GM23338 (cell line): ENCODE measurements around the gene SLC34A3. TPM values are rescaled to one million over a fixed set of nuclear protein-coding genes. Genes with fewer than 3 reads are reported as not detected.

Experiments
- ATAC-seq: fragments of 200-7000 bp; cut with Tn5 transposase; 3 replicates; pipeline ENCODE4 v1.9.1; 2020
- DNase-seq: peaks from one replicate; pipeline ENCODE4 v3.0.0-alpha.2; 2015; ENCODE audit warnings: low spot score
- H2AFZ ChIP-seq: fragments of 200-600 bp; sonication (generic); 2 replicates; pipeline ENCODE4 v1.8.0; 2016; ENCODE audit warnings: antibody characterized with exemption, mild to moderate bottlenecking, moderate library complexity
- H3F3A ChIP-seq: fragments of 200-600 bp; sonication (generic); replicated peaks from 2 replicates; pipeline ENCODE4 v1.8.0; 2017; ENCODE audit warnings: antibody characterized with exemption, mixed run types, low read depth
- H3K27ac ChIP-seq: fragments of 200-600 bp; sonication (generic); 2 replicates; pipeline ENCODE4 v1.6.1; 2016; ENCODE audit warnings: low read depth
- H3K27me3 ChIP-seq: fragments of 200-600 bp; sonication (generic); 2 replicates; pipeline ENCODE4 v1.8.0; 2016; ENCODE audit warnings: mild to moderate bottlenecking, mixed run types, moderate library complexity; ENCODE audit not compliant: insufficient read depth
- H3K36me3 ChIP-seq: fragments of 200-600 bp; sonication (generic); 2 replicates; pipeline ENCODE4 v1.8.0; 2016; ENCODE audit warnings: mild to moderate bottlenecking; ENCODE audit not compliant: insufficient read depth
- H3K4me1 ChIP-seq: fragments of 200-600 bp; sonication (generic); 2 replicates; pipeline ENCODE4 v1.8.0; 2016; ENCODE audit warnings: mild to moderate bottlenecking, moderate library complexity; ENCODE audit not compliant: insufficient read depth
- H3K4me2 ChIP-seq: fragments of 200-600 bp; sonication (generic); 2 replicates; pipeline ENCODE4 v1.7.1; 2017; ENCODE audit warnings: mixed run types
- H3K4me3 ChIP-seq: fragments of 200-600 bp; sonication (generic); 2 replicates; pipeline ENCODE4 v1.6.1; 2016; ENCODE audit warnings: mixed run types
- H3K79me2 ChIP-seq: fragments of 200-600 bp; sonication (generic); replicated peaks from 2 replicates; pipeline ENCODE4 v1.8.0; 2017; ENCODE audit warnings: mild to moderate bottlenecking; ENCODE audit not compliant: insufficient read depth
- H3K9me2 ChIP-seq: fragments of 200-600 bp; sonication (generic); 2 replicates; pipeline ENCODE4 v1.8.0; 2017; ENCODE audit not compliant: insufficient read depth
- H4K20me1 ChIP-seq: fragments of 200-600 bp; sonication (generic); replicated peaks from 2 replicates; pipeline ENCODE4 v1.8.0; 2017; ENCODE audit warnings: mild to moderate bottlenecking; ENCODE audit not compliant: insufficient read depth
- H3K27ac Mint-ChIP-seq: 2 replicates; pipeline ENCODE4 v1.8.0; 2020; ENCODE audit warnings: inconsistent platforms, mild to moderate bottlenecking, moderate library complexity, mixed read lengths
- H3K27me3 Mint-ChIP-seq: 3 replicates; pipeline ENCODE4 v1.8.0; 2022; ENCODE audit warnings: low read depth, mild to moderate bottlenecking, moderate library complexity, mixed read lengths, inconsistent platforms; ENCODE audit not compliant: insufficient read depth, poor library complexity
- H3K36me3 Mint-ChIP-seq: 3 replicates; pipeline ENCODE4 v1.8.0; 2021; ENCODE audit warnings: low read depth, mild to moderate bottlenecking, inconsistent platforms, moderate library complexity, mixed read lengths
- H3K4me1 Mint-ChIP-seq: 3 replicates; pipeline ENCODE4 v1.8.0; 2020; ENCODE audit warnings: mild to moderate bottlenecking, inconsistent platforms, mixed read lengths
- H3K4me3 Mint-ChIP-seq: 3 replicates; pipeline ENCODE4 v1.8.0; 2021; ENCODE audit warnings: moderate library complexity, mild to moderate bottlenecking, inconsistent platforms, mixed read lengths
- H3K9me3 Mint-ChIP-seq: 3 replicates; pipeline ENCODE4 v1.8.0; 2020; ENCODE audit warnings: moderate library complexity, mild to moderate bottlenecking, inconsistent platforms, mixed read lengths
- CTCF ChIP-seq, 2 experiments: fragments of 200-600 bp in 1 of 2; sonication (generic) in 1 of 2; conservative IDR thresholded peaks; 2 replicates each; pipeline versions ENCODE4 v1.5.1 to v1.6.1; 2016 to 2017; ENCODE audit warnings: antibody characterized with exemption in 2 of 2, low read depth in 2 of 2, mild to moderate bottlenecking in 2 of 2, moderate library complexity in 1 of 2
- ETS1 ChIP-seq: IDR thresholded peaks from 2 replicates; pipeline ENCODE4 v1.6.1; 2016; ENCODE audit warnings: antibody characterized with exemption
- EZH2 ChIP-seq: fragments of 200-600 bp; sonication (generic); IDR thresholded peaks from one replicate; pipeline ENCODE4 v1.8.0; 2017; ENCODE audit warnings: antibody characterized with exemption, mild to moderate bottlenecking, low read depth; ENCODE audit not compliant: unreplicated experiment
- NANOG ChIP-seq: IDR thresholded peaks from 2 replicates; pipeline ENCODE4 v1.6.1; 2016; ENCODE audit warnings: antibody characterized with exemption, borderline replicate concordance
- REST ChIP-seq: IDR thresholded peaks from one replicate; pipeline ENCODE4 v1.6.1; 2018; ENCODE audit warnings: antibody characterized with exemption; ENCODE audit not compliant: unreplicated experiment
- ZNF331 ChIP-seq: fragments of 250-450 bp; sonication (Bioruptor Pico); IDR thresholded peaks from 2 replicates; pipeline ENCODE4 v1.5.0; 2020; ENCODE audit warnings: low read depth, mild to moderate bottlenecking, moderate library complexity
- polyA plus RNA-seq: library from polyadenylated mRNA; unstranded; fragments of >200 nt; fragmentation: Nextera tagmentation; extraction: Ambion mirVana; gene quantifications from 2 replicates; pipeline ENCODE4 v1.2.1, GENCODE V29; 2016
- total RNA-seq: library from RNA; depleted of rRNA; stranded (reverse); fragments of >200 nt; shearing (Covaris generic); gene quantifications from 2 replicates; pipeline ENCODE4 v1.2.3, GENCODE V29; 2014

SLC34A3 gene
- total and polyA plus RNA-seq, 2 experiments from 2014 or later = not detected

GRCh38 chr9:137218212-137218753 lies 12.4 kb upstream of the SLC34A3 start (continued):
- no peak for TF ChIP-seq CTCF (conservative IDR thresholded peaks at IDR 0.05; ENCODE audit: low read depth in 2 of 2)
- TF ChIP-seq ETS1 = no peak
- TF ChIP-seq EZH2 = no peak
- no peak for TF ChIP-seq NANOG
- no peak for TF ChIP-seq ZNF331 (CRISPR knock-in tag)
- TF ChIP-seq REST = no peak

GRCh38 chr9:137218754-137219271 lies 11.9 kb upstream of the SLC34A3 start:
- no peak overlapping the region for H2AFZ ChIP-seq
- H3K4me3 ChIP-seq = no peak overlapping the region
- DNase-seq = no peak
- H4K20me1 ChIP-seq = no peaks in the 10 kb centered on the region; the same call in 1 of the 2 replicates
- Mint-ChIP-seq H3K4me1 (peaks cover 7% of the 10 kb centered on the region; the same call in 2 of the 3 replicates), H3K27ac (no peak overlapping the region; the same call in 1 of the 2 replicates), H3K4me3 (no peak overlapping the region), H3K27me3 (no peaks in the 10 kb centered on the region), H3K36me3 (no peaks in the 10 kb centered on the region; the same call in 2 of the 3 replicates), H3K9me3 (no peaks in the 10 kb centered on the region)
- H3K4me2 ChIP-seq = no peak overlapping the region
- peaks cover 9% of the 10 kb centered on the region; the same call in 1 of the 2 replicates for H3K27me3 ChIP-seq
- no peaks in the 10 kb centered on the region for H3K36me3 ChIP-seq
- H3K9me2 ChIP-seq = no peaks in the 10 kb centered on the region
- H3F3A ChIP-seq = 0 out of 2 replicates have a peak, but pooled peaks cover 4% of the 10 kb centered on the region
- no peak overlapping the region for H3K27ac ChIP-seq
- no peak for TF ChIP-seq NANOG
- no peaks in the 10 kb centered on the region for H3K79me2 ChIP-seq
- peaks cover 3% of the 10 kb centered on the region; the same call in 1 of the 2 replicates for H3K4me1 ChIP-seq
- ATAC-seq = no peak
